NCI-H526 (cell line): ENCODE data around the gene ASTN2.

Source experiments
- DNase-seq, 2 experiments: peaks; one replicate each; lab custom pipeline; 2025; lab: John Stamatoyannopoulos, UW

Gene ASTN2

GRCh38 chr9:117104716-117105495 lies 310.0 kb downstream of the ASTN2 start:
- no peak for DNase-seq

GRCh38 chr9:117104206-117104605 lies 310.7 kb downstream of the ASTN2 start:
- no peak for DNase-seq

- no peak for DNase-seq
These were observed 311.3 kb downstream of the ASTN2 start for GRCh38 chr9:117103438-117104110.

GRCh38 chr9:117101008-117101407 lies 313.8 kb downstream of the ASTN2 start:
- DNase-seq, result no peak

- no peak for DNase-seq
These were observed 316.5 kb downstream of the ASTN2 start for GRCh38 chr9:117098331-117098730.

- DNase-seq, result no peak
These were observed 317.1 kb downstream of the ASTN2 start for GRCh38 chr9:117097761-117098160.

GRCh38 chr9:117096138-117096537 lies 318.7 kb downstream of the ASTN2 start:
- DNase-seq, result no peak

- no peak for DNase-seq
These were observed 319.8 kb downstream of the ASTN2 start for GRCh38 chr9:117095081-117095480.

- no peak for DNase-seq
These were observed 320.7 kb downstream of the ASTN2 start for GRCh38 chr9:117093891-117094844.

GRCh38 chr9:117092582-117092981 lies 322.3 kb downstream of the ASTN2 start:
- DNase-seq, result no peak

GRCh38 chr9:117091529-117091928 lies 323.3 kb downstream of the ASTN2 start:
- no peak for DNase-seq

GRCh38 chr9:117088786-117089185 lies 326.1 kb downstream of the ASTN2 start:
- no peak for DNase-seq

GRCh38 chr9:117088140-117088539 lies 326.7 kb downstream of the ASTN2 start:
- DNase-seq, result no peak

- no peak for DNase-seq
These were observed 330.6 kb downstream of the ASTN2 start for GRCh38 chr9:117084221-117084620.

GRCh38 chr9:117083559-117083958 lies 331.3 kb downstream of the ASTN2 start:
- no peak for DNase-seq

- DNase-seq, result no peak
These were observed 333.1 kb downstream of the ASTN2 start for GRCh38 chr9:117081641-117082317.

GRCh38 chr9:117080765-117081390 lies 334.0 kb downstream of the ASTN2 start:
- DNase-seq, result no peak

- peak; percentile 13 for DNase-seq
These were observed 338.1 kb downstream of the ASTN2 start for GRCh38 chr9:117076571-117077290.

- no peak for DNase-seq
These were observed 339.2 kb downstream of the ASTN2 start for GRCh38 chr9:117075636-117076035.

- peak in 1 of 2 experiments; percentile 13 for DNase-seq
These were observed 339.9 kb downstream of the ASTN2 start for GRCh38 chr9:117074784-117075520.
